Stimulated activated CD8-positive, alpha-beta memory T cell treated with anti-CD3 and anti-CD28 coated beads, Interleukin-7, amount 100 ng/mL, for 4 hours (primary cell): Measurements from ENCODE around the gene JAGN1.
"Not testable (repeated sequence)": the region's sequence is repeated elsewhere in the genome, so short reads cannot be mapped to it uniquely, and the experiment has no call there.

ENCODE experiments used
- DNase-seq, 2 donors: peaks; one replicate each; pipeline ENCODE4 v3.0.0-alpha.2; 2020; ENCODE audit warnings: low read depth in 2 of 2

JAGN1 gene

DNA sequence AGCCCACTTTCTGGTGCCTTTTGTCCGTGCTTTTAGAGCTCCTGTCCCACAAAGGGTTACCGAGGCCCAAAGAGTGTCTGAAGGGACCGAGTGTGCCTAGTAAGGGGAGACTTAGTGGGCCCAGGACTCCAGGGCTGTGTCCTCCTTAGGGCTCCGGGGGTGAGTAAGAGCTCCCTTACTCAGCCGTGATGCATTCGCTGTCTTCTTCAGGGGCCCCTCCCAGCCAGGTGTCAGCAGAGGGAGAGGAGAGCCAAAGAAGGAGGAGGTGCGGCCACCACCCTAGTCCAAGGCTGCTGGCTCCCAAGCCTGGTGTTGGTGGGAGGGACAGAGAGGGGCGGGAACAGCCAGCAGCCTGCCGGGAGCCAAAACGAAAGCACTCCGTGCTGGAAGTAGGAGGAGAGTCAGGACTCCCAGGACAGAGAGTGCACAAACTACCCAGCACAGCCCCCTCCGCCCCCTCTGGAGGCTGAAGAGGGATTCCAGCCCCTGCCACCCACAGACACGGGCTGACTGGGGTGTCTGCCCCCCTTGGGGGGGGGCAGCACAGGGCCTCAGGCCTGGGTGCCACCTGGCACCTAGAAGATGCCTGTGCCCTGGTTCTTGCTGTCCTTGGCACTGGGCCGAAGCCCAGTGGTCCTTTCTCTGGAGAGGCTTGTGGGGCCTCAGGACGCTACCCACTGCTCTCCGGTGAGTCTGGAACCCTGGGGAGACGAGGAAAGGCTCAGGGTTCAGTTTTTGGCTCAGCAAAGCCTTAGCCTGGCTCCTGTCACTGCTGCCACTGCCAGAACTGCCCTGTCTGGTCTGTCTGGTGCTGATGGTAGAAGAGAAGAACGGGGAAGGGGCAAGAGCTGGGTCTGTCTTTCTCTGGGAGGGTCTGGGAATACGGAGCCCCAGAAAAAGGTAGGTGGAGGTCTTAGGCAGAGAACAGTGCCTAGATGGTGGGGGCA, 26.6 kb downstream of the JAGN1 start, which contains the start of gene IL17RC:
TSS of gene IL17RC (plus strand) at position 365 of the 947 bp plus-strand sequence. CDS start at position 583, 218 bp downstream.
- peak in 1 of 2 donors; percentile 30 for DNase-seq

DNA sequence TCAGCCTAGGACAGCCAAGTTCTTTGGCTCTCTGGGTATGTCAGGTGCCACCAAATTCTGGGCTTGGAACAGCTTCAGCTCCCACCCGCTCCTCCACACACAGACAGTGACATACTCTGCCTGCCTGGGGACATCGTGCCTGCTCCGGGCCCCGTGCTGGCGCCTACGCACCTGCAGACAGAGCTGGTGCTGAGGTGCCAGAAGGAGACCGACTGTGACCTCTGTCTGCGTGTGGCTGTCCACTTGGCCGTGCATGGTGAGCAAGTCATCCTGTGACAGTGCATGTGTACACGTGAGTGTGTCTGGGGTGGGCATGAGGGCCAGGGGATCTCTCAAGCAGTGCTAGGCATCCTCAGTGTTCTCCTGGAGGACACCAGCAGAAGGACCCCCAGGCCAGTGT, 27.4 kb downstream of the JAGN1 start:
- no peak for DNase-seq

DNA sequence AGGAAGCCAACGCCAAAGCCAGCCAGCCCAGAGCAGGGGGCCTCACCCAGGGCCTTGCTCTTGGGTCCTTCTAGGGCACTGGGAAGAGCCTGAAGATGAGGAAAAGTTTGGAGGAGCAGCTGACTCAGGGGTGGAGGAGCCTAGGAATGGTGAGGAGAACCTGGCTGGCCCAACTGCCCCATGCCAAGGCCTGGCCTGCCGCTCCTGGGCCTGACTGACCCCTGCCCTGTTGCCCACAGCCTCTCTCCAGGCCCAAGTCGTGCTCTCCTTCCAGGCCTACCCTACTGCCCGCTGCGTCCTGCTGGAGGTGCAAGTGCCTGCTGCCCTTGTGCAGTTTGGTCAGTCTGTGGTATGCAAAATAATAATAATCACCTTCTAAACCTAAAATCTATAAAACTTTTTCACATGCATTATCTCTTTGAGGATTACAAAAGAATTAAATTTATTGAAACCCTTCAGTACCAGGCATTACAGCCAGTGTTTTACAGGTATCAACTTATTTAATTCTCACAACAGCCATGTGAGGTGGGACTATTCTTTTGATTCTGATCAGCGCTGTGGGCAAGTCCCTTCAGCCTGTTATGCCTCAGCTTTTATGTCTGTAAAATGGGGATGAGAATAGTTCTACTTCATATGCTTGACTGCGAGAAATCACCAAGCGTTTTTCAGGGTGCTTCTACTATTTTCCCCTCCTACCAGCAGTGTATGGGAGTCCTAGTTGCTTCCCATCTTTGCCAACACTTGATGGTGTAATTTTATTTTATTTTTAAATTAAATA, 28.0 kb downstream of the JAGN1 start:
- no peak for DNase-seq

DNA sequence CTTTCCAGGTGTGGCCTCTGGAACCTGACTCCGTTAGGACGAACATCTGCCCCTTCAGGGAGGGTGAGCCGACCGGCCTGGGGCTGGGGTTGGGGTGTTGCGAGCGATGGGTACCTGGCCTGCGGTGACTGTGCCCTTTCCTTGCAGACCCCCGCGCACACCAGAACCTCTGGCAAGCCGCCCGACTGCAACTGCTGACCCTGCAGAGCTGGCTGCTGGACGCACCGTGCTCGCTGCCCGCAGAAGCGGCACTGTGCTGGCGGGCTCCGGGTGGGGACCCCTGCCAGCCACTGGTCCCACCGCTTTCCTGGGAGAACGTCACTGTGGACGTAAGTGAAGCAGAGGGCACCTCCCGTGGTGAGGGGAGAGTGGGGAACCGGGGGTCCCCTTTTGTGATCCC, 37.7 kb downstream of the JAGN1 start:
- no peak for DNase-seq

DNA sequence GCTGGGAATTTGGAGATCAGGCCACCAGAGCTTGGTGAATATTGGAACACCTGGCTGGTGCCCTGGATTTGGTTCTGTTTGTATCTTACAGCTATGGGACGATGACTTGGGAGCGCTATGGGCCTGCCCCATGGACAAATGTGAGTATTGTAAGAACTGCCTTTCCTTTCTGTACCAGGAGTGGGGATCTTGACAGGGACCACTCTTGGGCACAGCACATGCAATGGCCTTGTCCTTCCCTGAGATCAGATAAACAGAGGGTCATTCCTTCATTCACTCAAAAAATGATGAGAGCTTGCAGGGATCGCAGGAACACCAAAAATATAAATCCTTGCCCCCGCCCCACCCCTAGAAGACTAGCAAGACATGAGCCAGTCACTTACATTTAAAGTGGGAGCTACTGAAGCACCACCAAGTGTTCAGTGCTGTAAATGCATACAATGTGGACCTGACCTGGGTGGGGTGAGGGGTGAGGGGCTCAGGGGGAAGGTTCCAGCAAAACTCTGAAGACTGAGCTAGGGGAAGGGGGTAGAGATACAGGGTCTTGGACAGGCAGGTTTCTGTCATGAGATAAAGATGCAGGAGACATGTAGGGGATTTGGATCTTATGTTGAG, 40.5 kb downstream of the JAGN1 start:
- DNase-seq, result no peak

DNA sequence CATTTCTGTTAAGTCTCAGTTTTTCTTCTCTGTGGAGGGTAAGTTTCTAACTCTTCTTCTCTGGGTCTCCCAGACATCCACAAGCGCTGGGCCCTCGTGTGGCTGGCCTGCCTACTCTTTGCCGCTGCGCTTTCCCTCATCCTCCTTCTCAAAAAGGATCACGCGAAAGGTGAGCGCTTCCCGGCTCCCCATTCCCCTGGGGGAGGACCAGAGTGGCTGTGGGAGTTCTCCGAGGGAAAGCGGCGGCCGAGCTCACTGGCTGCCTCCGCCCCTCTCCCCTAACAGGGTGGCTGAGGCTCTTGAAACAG, 42.1 kb downstream of the JAGN1 start:
- no peak for DNase-seq

DNA sequence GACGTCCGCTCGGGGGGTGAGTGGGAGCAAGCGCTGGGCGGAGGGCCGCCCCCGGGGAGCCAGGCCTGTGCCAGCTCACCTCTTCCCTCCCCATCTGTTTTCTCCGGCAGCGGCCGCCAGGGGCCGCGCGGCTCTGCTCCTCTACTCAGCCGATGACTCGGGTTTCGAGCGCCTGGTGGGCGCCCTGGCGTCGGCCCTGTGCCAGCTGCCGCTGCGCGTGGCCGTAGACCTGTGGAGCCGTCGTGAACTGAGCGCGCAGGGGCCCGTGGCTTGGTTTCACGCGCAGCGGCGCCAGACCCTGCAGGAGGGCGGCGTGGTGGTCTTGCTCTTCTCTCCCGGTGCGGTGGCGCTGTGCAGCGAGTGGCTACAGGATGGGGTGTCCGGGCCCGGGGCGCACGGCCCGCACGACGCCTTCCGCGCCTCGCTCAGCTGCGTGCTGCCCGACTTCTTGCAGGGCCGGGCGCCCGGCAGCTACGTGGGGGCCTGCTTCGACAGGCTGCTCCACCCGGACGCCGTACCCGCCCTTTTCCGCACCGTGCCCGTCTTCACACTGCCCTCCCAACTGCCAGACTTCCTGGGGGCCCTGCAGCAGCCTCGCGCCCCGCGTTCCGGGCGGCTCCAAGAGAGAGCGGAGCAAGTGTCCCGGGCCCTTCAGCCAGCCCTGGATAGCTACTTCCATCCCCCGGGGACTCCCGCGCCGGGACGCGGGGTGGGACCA, 42.6 kb downstream of the JAGN1 start:
- DNase-seq, result peak; percentile 85 to 91

DNA sequence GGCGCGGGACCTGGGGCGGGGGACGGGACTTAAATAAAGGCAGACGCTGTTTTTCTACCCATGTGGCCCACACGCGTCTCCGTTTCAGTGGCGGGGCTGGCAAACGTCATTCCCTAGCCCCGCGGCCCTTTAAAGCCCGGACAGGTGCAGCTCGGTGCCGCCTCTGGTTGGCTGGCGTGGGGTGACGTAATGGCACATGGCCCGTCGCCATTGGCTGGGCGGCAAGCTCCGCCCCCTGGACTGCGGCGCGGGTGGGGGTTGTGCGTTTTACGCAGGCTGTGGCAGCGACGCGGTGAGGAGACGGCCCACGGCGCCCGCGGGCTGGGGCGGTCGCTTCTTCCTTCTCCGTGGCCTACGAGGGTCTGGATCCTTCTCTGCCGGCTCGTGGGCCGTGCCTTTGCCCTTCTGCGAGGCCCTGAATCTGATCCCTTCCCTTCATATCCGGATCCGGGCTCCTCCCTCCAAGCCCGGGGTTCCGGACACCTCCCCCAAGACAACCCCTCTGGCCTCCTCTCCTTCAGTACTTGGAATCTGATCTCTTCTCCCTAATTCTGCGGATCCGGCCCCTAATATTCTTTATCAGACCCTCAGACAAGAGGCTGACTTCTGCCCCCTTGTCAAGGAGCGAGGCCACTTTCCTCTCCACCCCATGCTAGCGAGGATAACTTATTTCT, 43.3 kb downstream of the JAGN1 start, which contains the start of gene CRELD1:
TSS of gene CRELD1 (plus strand) at position 274 of the 674 bp plus-strand sequence. CDS start 605 bp downstream, outside the sequence.
- peak; percentile 95 to 96 for DNase-seq

DNA sequence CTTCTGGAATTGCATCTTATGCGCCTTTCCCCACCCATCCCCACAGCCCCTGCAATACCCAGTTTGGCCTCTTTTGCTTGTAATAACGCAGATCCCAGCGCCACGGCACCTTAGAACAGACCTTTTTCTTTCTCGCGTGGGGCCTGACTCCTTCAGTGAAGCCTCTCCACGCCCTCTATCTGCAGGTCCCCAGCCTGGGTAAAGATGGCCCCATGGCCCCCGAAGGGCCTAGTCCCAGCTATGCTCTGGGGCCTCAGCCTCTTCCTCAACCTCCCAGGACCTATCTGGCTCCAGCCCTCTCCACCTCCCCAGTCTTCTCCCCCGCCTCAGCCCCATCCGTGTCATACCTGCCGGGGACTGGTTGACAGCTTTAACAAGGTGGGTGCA, 43.8 kb downstream of the JAGN1 start:
- DNase-seq, result no peak

DNA sequence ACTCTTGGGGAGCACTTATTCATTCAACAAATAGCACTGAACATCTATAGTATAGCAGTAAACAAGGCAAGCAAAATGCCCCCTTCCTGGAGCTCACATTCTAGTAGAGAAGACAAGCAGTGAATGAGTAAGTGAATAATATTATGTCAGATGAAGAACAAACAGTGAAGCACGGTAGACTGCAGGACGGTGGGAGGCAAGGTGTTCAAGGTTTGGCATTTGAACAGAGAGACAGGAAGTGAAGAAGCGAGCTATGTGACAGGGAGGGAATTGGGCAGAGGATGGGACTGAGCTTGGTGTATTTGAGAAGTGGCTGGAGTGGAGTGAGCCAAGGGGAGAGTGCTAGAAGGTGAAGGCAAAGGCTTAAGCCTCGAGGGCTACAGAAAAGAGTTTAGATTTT, 44.6 kb downstream of the JAGN1 start:
- DNase-seq, result no peak

DNA sequence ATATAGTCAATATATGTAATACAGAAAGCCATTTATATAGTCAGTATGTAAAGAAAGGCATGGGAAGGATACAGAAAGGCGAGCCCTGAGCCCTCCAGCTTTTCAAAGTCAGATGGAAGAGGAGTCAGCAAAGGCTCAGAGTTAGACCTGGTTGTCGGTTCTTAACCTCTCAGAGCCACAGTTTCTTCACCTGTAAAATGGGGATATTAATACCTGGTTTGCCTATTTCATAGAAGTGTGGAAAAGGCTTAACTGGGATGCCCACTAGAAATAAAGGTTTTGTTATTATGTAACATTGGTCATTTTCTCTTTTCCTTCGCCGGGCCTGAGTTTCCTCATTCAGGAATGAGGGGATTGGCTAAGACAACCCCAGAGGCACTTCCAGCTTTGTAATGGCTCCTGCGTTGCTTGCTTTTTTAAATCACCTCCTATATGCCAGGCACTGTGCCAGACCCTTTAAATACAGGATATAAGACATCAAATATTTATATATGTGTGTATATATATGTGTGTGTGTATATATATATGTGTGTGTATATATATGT, 45.6 kb downstream of the JAGN1 start:
- no peak for DNase-seq

DNA sequence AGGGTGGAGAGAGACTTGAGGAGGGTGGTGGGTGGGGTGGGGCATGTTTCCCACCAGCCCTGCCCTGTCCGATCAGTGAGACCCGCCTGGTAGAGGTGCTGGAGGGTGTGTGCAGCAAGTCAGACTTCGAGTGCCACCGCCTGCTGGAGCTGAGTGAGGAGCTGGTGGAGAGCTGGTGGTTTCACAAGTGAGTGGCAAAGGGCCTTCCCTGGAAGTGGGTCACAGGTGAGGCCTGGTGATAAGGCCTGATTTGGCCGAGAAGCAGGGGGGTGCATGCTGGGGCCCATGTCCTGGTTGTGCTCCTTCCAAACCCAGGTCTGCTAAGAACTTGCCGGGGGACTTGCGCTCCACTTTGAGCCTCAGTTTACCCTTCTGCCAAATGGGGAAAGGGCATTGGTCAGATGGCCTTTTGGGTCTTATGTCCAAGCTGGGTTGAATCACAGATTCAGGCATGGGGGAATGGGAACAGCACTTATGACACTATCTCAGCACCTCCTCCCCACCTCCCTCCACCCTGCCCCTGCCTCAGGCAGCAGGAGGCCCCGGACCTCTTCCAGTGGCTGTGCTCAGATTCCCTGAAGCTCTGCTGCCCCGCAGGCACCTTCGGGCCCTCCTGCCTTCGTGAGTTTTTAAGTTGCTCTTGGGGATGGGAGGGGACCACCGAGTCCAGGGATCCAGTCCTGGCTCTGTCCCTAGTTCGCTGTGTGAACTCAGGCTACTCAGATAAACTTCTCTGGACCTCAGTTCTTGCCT, 47.3 kb downstream of the JAGN1 start:
- DNase-seq, result no peak

DNA sequence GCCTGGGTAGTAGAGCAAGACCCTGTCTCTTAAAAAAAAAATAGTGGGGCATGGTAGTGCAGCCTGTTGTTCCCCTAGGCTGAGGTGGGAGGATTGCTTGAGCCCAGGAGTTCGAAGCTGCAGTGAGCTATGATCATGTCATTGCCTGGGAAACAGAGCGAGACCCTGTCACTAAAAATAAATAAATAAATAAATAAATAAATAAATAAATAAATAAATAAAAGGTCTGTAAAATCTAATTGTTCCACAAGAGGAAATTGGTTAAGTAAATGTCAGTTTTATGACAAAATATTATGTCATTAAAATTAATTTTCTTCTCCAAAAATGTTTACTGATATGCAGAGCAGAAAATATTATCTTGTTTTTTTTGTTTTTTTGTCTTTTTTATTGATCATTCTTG, 48.6 kb downstream of the JAGN1 start:
- no peak for DNase-seq

DNA sequence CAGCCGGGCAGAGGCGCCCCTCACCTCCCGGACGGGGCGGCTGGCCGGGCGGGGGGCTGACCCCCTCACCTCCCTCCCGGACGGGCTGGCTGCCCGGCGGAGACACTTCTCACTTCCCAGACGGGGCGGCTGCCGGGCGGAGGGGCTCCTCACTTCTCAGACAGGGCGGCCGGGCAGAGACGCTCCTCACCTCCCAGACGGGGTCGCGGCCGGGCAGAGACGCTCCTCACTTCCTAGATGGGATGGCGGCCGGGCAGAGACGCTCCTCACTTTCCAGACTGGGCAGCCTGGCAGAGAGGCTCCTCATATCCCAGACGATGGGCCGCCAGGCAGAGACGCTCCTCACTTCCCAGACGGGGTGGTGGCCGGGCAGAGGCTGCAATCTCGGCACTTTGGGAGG, 49.5 kb downstream of the JAGN1 start:
- not testable (repeated sequence) for DNase-seq

DNA sequence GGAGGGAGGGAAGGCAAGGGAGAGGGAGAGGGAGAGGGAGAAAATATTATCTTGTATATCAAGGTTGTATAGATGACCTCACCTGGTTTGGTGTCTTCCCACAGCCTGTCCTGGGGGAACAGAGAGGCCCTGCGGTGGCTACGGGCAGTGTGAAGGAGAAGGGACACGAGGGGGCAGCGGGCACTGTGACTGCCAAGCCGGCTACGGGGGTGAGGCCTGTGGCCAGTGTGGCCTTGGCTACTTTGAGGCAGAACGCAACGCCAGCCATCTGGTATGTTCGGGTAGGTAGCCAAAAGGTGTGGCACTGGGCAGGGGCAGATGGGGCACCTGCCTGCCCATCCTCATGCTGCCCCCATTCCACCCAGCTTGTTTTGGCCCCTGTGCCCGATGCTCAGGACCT, 50.3 kb downstream of the JAGN1 start:
- no peak for DNase-seq

DNA sequence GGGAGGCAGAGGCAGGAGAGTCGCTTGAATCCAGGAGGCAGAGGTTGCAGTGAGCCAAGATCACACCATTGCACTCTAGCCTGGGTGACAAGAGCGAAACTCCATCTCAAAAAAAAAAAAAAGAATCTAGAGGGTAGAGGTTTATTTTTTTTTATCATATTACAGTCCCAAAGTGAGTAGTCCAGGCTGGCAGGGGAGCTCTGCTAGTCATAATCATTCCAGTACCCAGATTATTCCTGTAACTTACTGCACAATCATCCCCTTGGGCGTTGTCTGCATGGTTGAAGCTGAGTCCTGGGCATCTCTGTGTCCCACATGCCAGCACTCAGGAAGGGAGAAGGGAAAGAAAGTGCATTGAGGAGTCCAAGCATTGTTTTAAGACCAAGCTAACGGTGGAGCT, 51.8 kb downstream of the JAGN1 start:
- DNase-seq, result no peak

DNA sequence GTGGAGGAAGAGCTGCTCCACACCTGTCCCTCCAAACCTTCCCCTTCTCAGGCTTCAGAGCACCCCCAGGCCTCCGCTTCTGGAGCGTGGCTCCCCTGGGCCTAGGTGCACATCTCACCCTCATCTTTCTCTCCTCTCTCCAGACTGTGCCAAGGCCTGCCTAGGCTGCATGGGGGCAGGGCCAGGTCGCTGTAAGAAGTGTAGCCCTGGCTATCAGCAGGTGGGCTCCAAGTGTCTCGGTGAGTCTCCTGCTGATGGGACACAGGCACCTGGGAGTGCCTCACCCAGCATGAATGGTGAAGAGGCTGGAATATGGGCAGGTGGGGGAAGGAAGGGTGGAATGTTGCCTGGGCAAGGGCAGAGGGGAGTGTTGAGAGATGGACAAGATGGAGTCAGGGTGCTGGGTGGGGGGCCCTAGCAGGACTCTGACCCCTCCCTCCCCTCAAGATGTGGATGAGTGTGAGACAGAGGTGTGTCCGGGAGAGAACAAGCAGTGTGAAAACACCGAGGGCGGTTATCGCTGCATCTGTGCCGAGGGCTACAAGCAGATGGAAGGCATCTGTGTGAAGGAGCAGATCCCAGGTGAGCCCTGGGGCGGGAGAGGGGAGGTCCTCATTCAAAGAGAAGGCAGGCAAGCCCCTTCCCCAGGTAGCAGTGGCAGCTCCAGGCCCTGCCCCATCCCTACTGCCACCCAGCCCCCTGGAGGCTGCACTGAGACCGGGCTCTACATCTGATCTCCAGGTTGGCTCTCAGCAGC, 52.7 kb downstream of the JAGN1 start:
- DNase-seq, result no peak
